Duodenal mucosa (tissue), 2 donors: ENCODE data around the gene ZCCHC4.
"Not testable (repeated sequence)": the region's sequence is repeated elsewhere in the genome, so short reads cannot be mapped to it uniquely, and the experiment has no call there.

Experiments used
- H3K27ac ChIP-seq: one replicate; pipeline ENCODE4 v1.7.0; 2013; ENCODE audit warnings: low read depth, low read length
- H3K27me3 ChIP-seq, 2 donors: one replicate each; pipeline ENCODE4 v1.7.0; 2013; ENCODE audit warnings: low read length in 2 of 2, control low read depth in 1 of 2; ENCODE audit not compliant: insufficient read depth in 2 of 2, control insufficient read depth in 1 of 2
- H3K36me3 ChIP-seq, 2 donors: one replicate each; pipeline ENCODE4 v1.7.0; 2013; ENCODE audit warnings: low read length in 2 of 2, control low read depth in 1 of 2; ENCODE audit not compliant: insufficient read depth in 2 of 2, control insufficient read depth in 1 of 2
- H3K4me1 ChIP-seq, 2 donors: one replicate each; pipeline ENCODE4 v1.7.0; 2013; ENCODE audit warnings: low read length in 2 of 2, control low read depth in 1 of 2; ENCODE audit not compliant: insufficient read depth in 2 of 2, control insufficient read depth in 1 of 2
- H3K4me3 ChIP-seq, 2 donors: one replicate each; pipeline ENCODE4 v1.7.0; 2013; ENCODE audit warnings: low read length in 2 of 2, low read depth in 1 of 2
- H3K9ac ChIP-seq, 2 donors: one replicate each; pipeline ENCODE4 v1.7.0; 2013; ENCODE audit warnings: low read length in 2 of 2, low read depth in 1 of 2
- H3K9me3 ChIP-seq, 2 donors: one replicate each; pipeline ENCODE4 v1.7.0; 2013; ENCODE audit warnings: low read length in 2 of 2, control low read depth in 1 of 2; ENCODE audit not compliant: control insufficient read depth in 1 of 2

The ZCCHC4 gene

GRCh38 chr4:25372549-25372948 lies 60.0 kb downstream of the ZCCHC4 start:
- not testable (repeated sequence) for H3K4me1 ChIP-seq, H3K36me3 ChIP-seq, H3K27me3 ChIP-seq, H3K27ac ChIP-seq, H3K9me3 ChIP-seq, H3K9ac ChIP-seq, H3K4me3 ChIP-seq

- H3K27me3 ChIP-seq: no peaks in the 10 kb centered on the region
- H3K9me3 ChIP-seq: no peaks in the 10 kb centered on the region
- H3K4me3 ChIP-seq: peak within 1 kb of the TSS; percentile 71 to 96
- peak within 1 kb of the TSS; percentile 63 to 89 for H3K9ac ChIP-seq
- H3K27ac ChIP-seq: peak within 1 kb of the TSS; percentile 61
- H3K4me1 ChIP-seq: peaks cover 14 to 15% of the 10 kb centered on the region in 2 donors
- peaks cover 4 to 13% of the 10 kb centered on the region in 2 donors for H3K36me3 ChIP-seq
Measured at GRCh38 chr4:25376754-25377571, 64.4 kb downstream of the ZCCHC4 start, which contains the start of gene ANAPC4. Gene ANAPC4 (plus strand): TSS chr4:25377263. CDS start chr4:25377428, 165 bp downstream.

- H3K27me3 ChIP-seq: no peaks in the 10 kb centered on the region
- H3K4me1 ChIP-seq: peaks cover 14 to 15% of the 10 kb centered on the region in 2 donors
- H3K27ac ChIP-seq: peak overlapping the region; percentile 45
- H3K4me3 ChIP-seq: peak overlapping the region; percentile 71 to 96
- H3K9ac ChIP-seq: peak overlapping the region; percentile 63 to 89
- no peaks in the 10 kb centered on the region for H3K9me3 ChIP-seq
- peaks cover 4 to 19% of the 10 kb centered on the region in 2 donors for H3K36me3 ChIP-seq
Measured at GRCh38 chr4:25377572-25378436, 65.2 kb downstream of the ZCCHC4 start.

- Histone ChIP-seq H3K27me3 (no peaks in the 10 kb centered on the region), H3K4me3 (peak overlapping the region; percentile 71 to 96), H3K27ac (no peak overlapping the region)
Measured at GRCh38 chr4:25378437-25378743, 65.8 kb downstream of the ZCCHC4 start.

GRCh38 chr4:25379591-25379990 lies 67.0 kb downstream of the ZCCHC4 start:
- Histone ChIP-seq H3K36me3 (peaks cover 4 to 35% of the 10 kb centered on the region in 2 donors), H3K4me3 (no peak overlapping the region), H3K4me1 (peaks cover 14 to 15% of the 10 kb centered on the region in 2 donors), H3K27me3 (no peaks in the 10 kb centered on the region), H3K9ac (no peak overlapping the region), H3K9me3 (no peaks in the 10 kb centered on the region), H3K27ac (no peak overlapping the region)

More at GRCh38 chr4:25378437-25378743, 65.8 kb downstream of the ZCCHC4 start:
- Histone ChIP-seq H3K4me1 (peaks cover 14 to 15% of the 10 kb centered on the region in 2 donors), H3K9me3 (no peaks in the 10 kb centered on the region), H3K36me3 (peaks cover 4 to 23% of the 10 kb centered on the region in 2 donors), H3K9ac (no peak overlapping the region)

- no peak overlapping the region for H3K27ac ChIP-seq
- H3K27me3 ChIP-seq: no peaks in the 10 kb centered on the region
- no peak overlapping the region for H3K9ac ChIP-seq
- H3K9me3 ChIP-seq: no peaks in the 10 kb centered on the region
- H3K4me3 ChIP-seq: no peak overlapping the region
- H3K36me3 ChIP-seq: peaks cover 4 to 56% of the 10 kb centered on the region in 2 donors
- peaks cover 4 to 5% of the 10 kb centered on the region in 2 donors for H3K4me1 ChIP-seq
Measured at GRCh38 chr4:25383647-25384046, 71.1 kb downstream of the ZCCHC4 start.

- Histone ChIP-seq H3K27me3 (no peaks in the 10 kb centered on the region), H3K4me1 (no peaks in the 10 kb centered on the region), H3K4me3 (no peak overlapping the region), H3K9me3 (no peaks in the 10 kb centered on the region), H3K27ac (no peak overlapping the region), H3K36me3 (peaks cover 15 to 54% of the 10 kb centered on the region in 2 donors), H3K9ac (no peak overlapping the region)
Measured at GRCh38 chr4:25386926-25387325, 74.4 kb downstream of the ZCCHC4 start.

GRCh38 chr4:25397305-25397704 lies 84.7 kb downstream of the ZCCHC4 start:
- no peak overlapping the region for H3K9ac ChIP-seq
- H3K4me3 ChIP-seq: no peak overlapping the region
- H3K36me3 ChIP-seq: peaks cover 56 to 73% of the 10 kb centered on the region in 2 donors
- no peaks in the 10 kb centered on the region for H3K9me3 ChIP-seq
- H3K27ac ChIP-seq: no peak overlapping the region
- no peaks in the 10 kb centered on the region for H3K4me1 ChIP-seq
- H3K27me3 ChIP-seq: no peaks in the 10 kb centered on the region

GRCh38 chr4:25399510-25399909 lies 86.9 kb downstream of the ZCCHC4 start:
- no peaks in the 10 kb centered on the region for H3K4me1 ChIP-seq
- peaks cover 53 to 68% of the 10 kb centered on the region in 2 donors for H3K36me3 ChIP-seq
- no peak overlapping the region for H3K4me3 ChIP-seq
- H3K9me3 ChIP-seq: no peaks in the 10 kb centered on the region
- no peak overlapping the region for H3K27ac ChIP-seq
- no peaks in the 10 kb centered on the region for H3K27me3 ChIP-seq
- no peak overlapping the region for H3K9ac ChIP-seq

GRCh38 chr4:25401066-25401465 lies 88.5 kb downstream of the ZCCHC4 start:
- H3K9me3 ChIP-seq: no peaks in the 10 kb centered on the region
- no peak overlapping the region for H3K27ac ChIP-seq
- no peaks in the 10 kb centered on the region for H3K27me3 ChIP-seq
- no peak overlapping the region for H3K9ac ChIP-seq
- no peaks in the 10 kb centered on the region for H3K4me1 ChIP-seq
- no peak overlapping the region for H3K4me3 ChIP-seq
- H3K36me3 ChIP-seq: peaks cover 43 to 70% of the 10 kb centered on the region in 2 donors
